Lower leg skin (tissue), 3 donors: ENCODE results near the gene SLC25A29.

Source experiments
- POLR2A ChIP-seq, 2 donors: fragments of 450-650 bp; IDR thresholded peaks; one replicate each; pipeline ENCODE4 v1.6.1; 2016 to 2017; ENCODE audit warnings: antibody characterized with exemption in 2 of 2, mild to moderate bottlenecking in 1 of 2, moderate library complexity in 1 of 2
- TF ChIP-seq, protein P1 (sequence below), 3 donors: fragments of 450-650 bp; IDR thresholded peaks; one replicate each; pipeline ENCODE4 v1.5.1; 2016; ENCODE audit warnings: antibody characterized with exemption in 3 of 3, mild to moderate bottlenecking in 3 of 3, moderate library complexity in 2 of 3

DNA sequence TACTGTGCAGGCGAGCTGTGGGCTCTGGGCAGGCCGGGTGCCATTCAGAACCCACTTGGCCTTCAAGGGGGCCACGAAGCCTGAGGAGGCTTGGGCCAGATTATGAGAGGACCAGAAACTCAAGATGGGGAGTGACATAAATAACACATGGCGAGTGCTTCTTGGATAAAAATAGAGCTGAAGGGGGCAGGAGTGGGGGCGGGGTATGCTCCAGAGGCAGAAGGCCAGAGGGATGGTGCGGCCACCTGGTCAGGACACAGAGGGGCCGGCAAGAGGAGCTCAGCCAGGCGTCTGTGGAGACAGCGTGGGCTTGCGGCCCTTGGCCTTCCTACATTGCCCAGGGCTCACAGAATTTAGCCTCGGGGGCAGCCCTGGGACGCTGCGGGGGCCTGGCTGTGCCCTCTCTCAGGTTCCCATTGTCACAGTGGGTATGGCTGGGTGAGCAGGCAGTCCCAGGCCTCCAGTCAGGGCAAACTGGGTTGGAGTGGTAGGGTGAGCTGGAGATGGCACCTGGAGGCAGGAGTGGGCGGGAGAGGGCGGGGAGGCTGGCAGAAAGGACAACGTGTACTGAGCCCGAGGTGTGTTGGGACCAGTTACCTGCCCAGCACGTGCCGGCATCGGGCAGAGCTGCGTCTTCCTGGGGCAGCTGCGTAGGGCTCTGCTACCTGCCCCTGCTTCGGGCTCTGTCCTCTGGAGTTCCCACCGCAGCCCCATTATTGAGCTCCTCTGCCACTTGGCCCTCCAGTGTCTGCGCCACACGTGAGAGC, 7.4 kb upstream of the SLC25A29 start:
- TF ChIP-seq, protein P1, sequence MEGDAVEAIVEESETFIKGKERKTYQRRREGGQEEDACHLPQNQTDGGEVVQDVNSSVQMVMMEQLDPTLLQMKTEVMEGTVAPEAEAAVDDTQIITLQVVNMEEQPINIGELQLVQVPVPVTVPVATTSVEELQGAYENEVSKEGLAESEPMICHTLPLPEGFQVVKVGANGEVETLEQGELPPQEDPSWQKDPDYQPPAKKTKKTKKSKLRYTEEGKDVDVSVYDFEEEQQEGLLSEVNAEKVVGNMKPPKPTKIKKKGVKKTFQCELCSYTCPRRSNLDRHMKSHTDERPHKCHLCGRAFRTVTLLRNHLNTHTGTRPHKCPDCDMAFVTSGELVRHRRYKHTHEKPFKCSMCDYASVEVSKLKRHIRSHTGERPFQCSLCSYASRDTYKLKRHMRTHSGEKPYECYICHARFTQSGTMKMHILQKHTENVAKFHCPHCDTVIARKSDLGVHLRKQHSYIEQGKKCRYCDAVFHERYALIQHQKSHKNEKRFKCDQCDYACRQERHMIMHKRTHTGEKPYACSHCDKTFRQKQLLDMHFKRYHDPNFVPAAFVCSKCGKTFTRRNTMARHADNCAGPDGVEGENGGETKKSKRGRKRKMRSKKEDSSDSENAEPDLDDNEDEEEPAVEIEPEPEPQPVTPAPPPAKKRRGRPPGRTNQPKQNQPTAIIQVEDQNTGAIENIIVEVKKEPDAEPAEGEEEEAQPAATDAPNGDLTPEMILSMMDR (IDR thresholded peaks at IDR 0.05) = no peak
- no peak for TF ChIP-seq POLR2A (IDR thresholded peaks at IDR 0.05)
